A549 treated with CORT108297 at 1 μM for 4 hours (cell line): ENCODE data around the gene C10orf71. TPM values are rescaled to one million over a fixed set of nuclear protein-coding genes. Genes with fewer than 3 reads are reported as not detected.

Experiments
- total RNA-seq: library from RNA; stranded (reverse); fragments of 200-300 nt; extraction: Qiagen RNA extraction; gene quantifications from 5 replicates; pipeline ENCODE4 v1.2.3, GENCODE V29; 2022

C10orf71 gene, protein sequence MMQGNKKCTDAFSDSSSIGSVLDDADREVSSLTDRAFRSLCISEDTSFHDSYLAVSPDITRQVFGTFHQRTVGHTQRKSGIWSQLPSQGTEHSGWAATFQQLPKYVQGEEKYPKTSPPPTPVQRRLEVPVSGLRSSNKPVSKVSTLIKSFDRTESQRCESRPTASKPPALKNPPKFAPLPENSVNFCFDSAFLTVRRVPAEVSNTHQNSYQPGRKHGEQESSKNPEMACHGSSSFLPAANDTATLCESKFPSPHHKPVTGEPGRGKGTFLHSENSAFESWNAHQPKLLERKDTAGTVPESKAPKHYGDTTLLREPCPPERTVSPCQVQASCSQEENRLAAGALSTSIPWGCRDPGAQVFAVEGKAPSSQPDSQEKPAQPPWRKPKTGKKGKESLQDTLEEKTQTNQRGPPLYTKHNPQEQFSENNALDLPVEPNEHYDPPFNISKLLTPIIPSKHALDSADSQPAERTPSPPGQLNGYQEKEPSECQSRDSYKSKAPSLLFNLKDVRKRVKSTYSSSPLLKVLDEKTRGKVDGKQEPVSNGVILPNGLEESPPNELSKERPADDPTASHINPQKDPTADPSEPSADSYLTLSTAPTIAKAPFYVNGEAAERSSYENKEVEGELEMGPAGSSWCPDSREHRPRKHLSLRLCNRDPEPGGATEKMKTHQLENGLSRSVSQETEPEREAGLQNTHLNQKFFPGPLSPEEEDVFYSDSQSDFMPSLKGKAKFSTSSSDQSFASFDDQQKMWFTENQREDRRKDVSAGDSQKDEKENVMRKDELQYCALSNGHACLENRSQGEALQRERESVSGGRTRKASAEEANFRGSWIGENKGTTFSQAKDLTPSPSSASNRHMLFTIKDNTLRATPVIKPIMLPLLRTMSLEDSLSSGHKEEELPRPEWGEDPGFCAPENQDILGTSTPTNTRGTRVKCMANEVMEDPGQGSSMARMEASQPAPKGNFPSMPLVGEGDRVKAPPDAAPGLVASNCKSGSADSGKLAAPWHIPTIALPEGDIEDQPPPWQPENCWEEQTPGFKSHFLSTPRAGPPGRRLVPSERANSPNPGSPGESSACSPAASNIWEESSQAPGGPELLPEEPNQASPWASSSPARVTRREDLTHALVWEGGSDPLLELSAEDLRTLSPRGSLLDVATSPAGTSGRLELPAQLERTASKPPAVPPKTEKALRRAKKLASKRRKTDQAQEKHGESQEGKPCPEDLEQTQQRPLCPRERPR (N-terminal part only)
- total RNA-seq: not detected in 5 replicates

DNA sequence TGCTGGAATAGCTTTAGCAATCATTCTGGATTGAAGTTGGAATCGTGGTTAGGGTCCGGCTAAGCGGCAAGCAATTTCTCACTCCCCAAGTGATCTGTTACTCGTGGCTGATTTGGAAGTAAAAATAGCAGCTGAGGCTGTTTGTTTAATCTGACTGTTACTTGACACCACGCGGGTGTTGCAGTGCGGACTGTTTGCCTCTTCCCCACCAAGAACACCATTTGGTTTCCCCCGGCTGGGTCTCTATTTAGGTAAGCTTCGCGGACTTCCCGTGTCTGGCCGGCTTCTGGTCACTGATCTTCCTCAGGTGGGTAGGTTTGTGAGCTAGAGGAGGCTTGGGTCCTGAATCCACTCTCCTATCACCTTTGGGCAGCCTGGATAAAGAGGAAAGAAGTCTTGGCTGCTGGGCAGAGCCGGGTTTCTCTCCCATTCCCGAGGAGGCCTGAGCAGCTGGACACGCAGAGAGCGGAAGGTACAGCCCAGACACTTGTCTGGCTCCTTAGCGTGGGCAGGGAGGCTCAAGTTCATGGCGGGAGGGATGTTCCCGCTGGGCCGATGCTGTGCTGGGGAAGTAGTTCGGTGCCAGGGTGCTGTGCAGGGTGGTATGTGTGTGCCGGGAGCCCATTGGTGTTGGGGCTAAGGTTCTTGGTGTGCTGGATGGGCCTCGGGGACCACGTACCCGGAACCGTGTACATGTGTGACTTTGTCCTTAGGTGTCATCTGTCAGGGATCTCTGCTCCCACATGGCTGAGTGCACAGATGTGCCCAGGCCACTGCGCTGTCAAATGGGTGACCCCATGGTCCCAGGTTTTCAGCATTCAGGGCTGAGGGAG lies at the start of gene C10orf71:
TSS of gene C10orf71 (plus strand) at position 188 of the 833 bp plus-strand sequence. CDS start 23,376 bp downstream, outside the sequence.

Other genes with a start within 250 kb of the C10orf71 start
- 0.30 to 0.60 TPM (median 0.42 TPM) in 5 replicates for gene VSTM4, start 183.6 kb upstream of the C10orf71 start, total RNA-seq
- gene FAM170B, start 165.1 kb upstream of the C10orf71 start, total RNA-seq: not detected in 5 replicates
- gene TMEM273, start 110.8 kb upstream of the C10orf71 start, total RNA-seq: not detected in 5 replicates
- 0.06 to 0.09 TPM in 2 of 5 replicates, not detected in the others for gene DRGX, start 96.9 kb downstream of the C10orf71 start, total RNA-seq
- gene ERCC6, start 240.0 kb downstream of the C10orf71 start, total RNA-seq: 5.0 to 7.3 TPM (median 5.7 TPM) in 5 replicates